HepG2 (cell line): Measurements from ENCODE around the gene TRIO. TPM values are rescaled to one million over a fixed set of nuclear protein-coding genes. Genes with fewer than 3 reads are reported as not detected.
A peak's percentile ranks its signal among the peaks of the same experiment; 100 is the strongest.

Experiments
- ATAC-seq: fragments of 200-7000 bp; cut with Tn5 transposase; 3 replicates; pipeline ENCODE4 v1.9.1; 2020; ENCODE audit warnings: mild to moderate bottlenecking, moderate library complexity
- BruUV-seq: library from RNA; stranded (reverse); fragments of 400-500 nt; replicated peaks from 2 replicates; lab custom pipeline; 2021; lab: Mats Ljungman, UMichigan
- CTCF ChIA-PET: fragments of 300-600 bp; formaldehyde crosslinking; extraction: SDS; loops from one replicate; lab custom pipeline; 2021; ENCODE audit warnings: low total read pairs, inconsistent platforms, low intra/inter-chr PET ratio; lab: Yijun Ruan, JAX
- POLR2A ChIA-PET: fragments of 350-600 bp; sonication (Branson Sonifier 250); formaldehyde crosslinking; loops from one replicate; lab custom pipeline; 2020; ENCODE audit warnings: antibody characterized with exemption, inconsistent platforms; lab: Yijun Ruan, JAX
- DNase-seq: peaks from one replicate; pipeline ENCODE4 v3.0.0-alpha.2; 2015; ENCODE audit warnings: low spot score
- FAIRE-seq: peaks from 3 replicates; lab custom pipeline; 2011; peaks lifted over from hg19 to GRCh38; lab: Jason Lieb, UNC
- H2AFZ ChIP-seq: one replicate; pipeline ENCODE4 v1.6.1; 2011; ENCODE audit warnings: low read length, inconsistent platforms
- H3K27ac ChIP-seq: fragments of 300-600 bp; 3 replicates; pipeline ENCODE4 v1.8.0; 2011; ENCODE audit warnings: mixed run types, mild to moderate bottlenecking, mixed read lengths, low read length, inconsistent platforms; ENCODE audit not compliant: insufficient read depth; ENCODE audit errors: extremely low read length
- H3K27me3 ChIP-seq, 2 experiments: fragments of 200-600 bp in 1 of 2; 2 replicates in 1 of 2; 3 replicates in 1 of 2; pipeline versions ENCODE4 v1.6.0 to v1.8.0; 2011; ENCODE audit warnings: low read length in 2 of 2, mild to moderate bottlenecking in 2 of 2, moderate library complexity in 2 of 2, inconsistent platforms in 1 of 2; ENCODE audit not compliant: insufficient read depth in 2 of 2, control insufficient read depth in 1 of 2
- H3K36me3 ChIP-seq, 2 experiments: fragments of 200-600 bp in 1 of 2; replicated peaks in 1 of 2; 2 replicates in 1 of 2; 3 replicates in 1 of 2; pipeline versions ENCODE4 v1.5.1 to v1.8.0; 2011; ENCODE audit warnings: low read length in 2 of 2, inconsistent platforms in 1 of 2; ENCODE audit not compliant: insufficient read depth in 2 of 2, control insufficient read depth in 1 of 2
- H3K4me1 ChIP-seq: 2 replicates; pipeline ENCODE4 v1.5.1; 2012; ENCODE audit warnings: low read length, inconsistent platforms; ENCODE audit not compliant: insufficient read depth
- H3K4me2 ChIP-seq: 2 replicates; pipeline ENCODE4 v1.6.0; 2011; ENCODE audit warnings: low read depth, low read length, inconsistent platforms
- H3K4me3 ChIP-seq, 3 experiments: fragments of 200-600 bp in 1 of 3; sonication (generic), shearing (Covaris generic) in 1 of 3; replicated peaks in 1 of 3; 2 replicates each; pipeline ENCODE4 v1.5.1; 2011 to 2016; ENCODE audit warnings: low read length in 3 of 3, inconsistent platforms in 2 of 3, low read depth in 2 of 3, mild to moderate bottlenecking in 2 of 3, control low read depth in 1 of 3, mixed read lengths in 1 of 3; ENCODE audit not compliant: insufficient read depth in 1 of 3
- H3K79me2 ChIP-seq: one replicate; pipeline ENCODE4 v1.6.1; 2011; ENCODE audit warnings: low read length, inconsistent platforms; ENCODE audit not compliant: insufficient read depth
- H3K9ac ChIP-seq: 2 replicates; pipeline ENCODE4 v1.6.0; 2011; ENCODE audit warnings: mild to moderate bottlenecking, low read depth, low read length, inconsistent platforms; ENCODE audit not compliant: insufficient read depth
- H3K9me3 ChIP-seq: 2 replicates; pipeline ENCODE4 v1.5.1; 2012; ENCODE audit warnings: mild to moderate bottlenecking, low read length
- H4K20me1 ChIP-seq: 2 replicates; pipeline ENCODE4 v1.6.0; 2011; ENCODE audit warnings: inconsistent platforms, mild to moderate bottlenecking, low read length, moderate library complexity; ENCODE audit not compliant: insufficient read depth
- HOXA7 ChIP-seq: sonication (generic); formaldehyde crosslinking; IDR thresholded peaks from 2 replicates; pipeline ENCODE4 v1.8.1; 2022; ENCODE audit warnings: mild to moderate bottlenecking, missing genetic modification reagents, moderate library complexity
- TFDP2 ChIP-seq: sonication (generic); formaldehyde crosslinking; IDR thresholded peaks from 2 replicates; pipeline ENCODE4 v1.4.0; 2020; ENCODE audit warnings: missing genetic modification reagents
- ZNF263 ChIP-seq: sonication (generic); formaldehyde crosslinking; IDR thresholded peaks from 2 replicates; pipeline ENCODE4 v1.4.0; 2020; ENCODE audit warnings: missing genetic modification reagents
- ZNF776 ChIP-seq: sonication (generic); formaldehyde crosslinking; IDR thresholded peaks from 2 replicates; pipeline ENCODE4 v1.4.0; 2020; ENCODE audit warnings: mild to moderate bottlenecking, missing genetic modification reagents
- WGBS: methylation state at CpG from one replicate; pipeline ENCODE4 v1.1.6; 2017; ENCODE audit warnings: low lambda C conversion rate; 5-methylcytosine and 5-hydroxymethylcytosine counted together
- in situ Hi-C: cut with HindIII; loops from 2 replicates; pipeline ENCODE4 v1.10.0; 2017; ENCODE audit warnings: low pct_unique_long_range_greater_than_20kb; ENCODE audit not compliant: extremely low pct_ligation_motif_present
- intact Hi-C: fragments of 100-400 bp; cut with micrococcal nuclease; formaldehyde crosslinking; loops from one replicate; pipeline ENCODE4 v1.10.0; 2022; ENCODE audit not compliant: unreplicated experiment
- polyA plus RNA-seq, 8 experiments: library from polyadenylated mRNA; depleted of rRNA in 3 of 8; stranded (reverse) in 7 of 8; unstranded in 1 of 8; fragments of >200 nt; fragmentation: Illumina TruSeq in 4 of 8; extraction: Trizol in 4 of 8; gene quantifications; 2 replicates each; pipeline versions ENCODE4 v1.2.1 to v1.2.3, GENCODE V29; 2011 to 2016; ENCODE audit warnings: low read depth in 4 of 8, missing spikeins in 1 of 8, mixed read lengths in 1 of 8; ENCODE audit not compliant: insufficient read depth in 1 of 8
- total RNA-seq, 5 experiments: library from RNA; depleted of rRNA; stranded (reverse); fragments of >200 nt; fragmentation: Illumina TruSeq; extraction: Trizol; gene quantifications; 2 replicates each; pipeline ENCODE4 v1.2.3, GENCODE V29; 2016; ENCODE audit warnings: low read depth in 1 of 5

TRIO gene
- total and polyA plus RNA-seq, 2 of the 13 experiments (the other 11 are each of a cell fraction or from before 2014, with no cell fraction given) = 45.2 to 45.9 TPM

- no peaks in the 10 kb centered on the region for H3K27me3 ChIP-seq
- H3K79me2 ChIP-seq = peaks cover 93% of the 10 kb centered on the region
- POLR2A ChIA-PET = interaction anchor here (0.6 kb wide), 1 partner anchor 13 kb away, joined by 3 read pairs; no protein-coding TSS in a partner anchor
- DNase-seq = no peak
- no peak for FAIRE-seq
- CTCF ChIA-PET = no interaction called here
- no peak overlapping the region for H2AFZ ChIP-seq
- 95% methylated on average over 12 of the region's 13 CpGs for WGBS
- BruUV-seq = no TSS peak
- H3K36me3 ChIP-seq = peaks cover 0 to 1% of the 10 kb centered on the region in 2 experiments; a peak in 1 of 5 replicates
- TF ChIP-seq HOXA7 (CRISPR knock-in tag) (no peak), TFDP2 (no peak)
- TF ChIP-seq, all 625 proteins: peak for 0
- ATAC-seq = no peak
- peaks cover 31% of the 10 kb centered on the region for H4K20me1 ChIP-seq
- no peak overlapping the region for H3K27ac ChIP-seq
- peaks cover 14% of the 10 kb centered on the region for H3K4me1 ChIP-seq
- no peak overlapping the region for H3K4me3 ChIP-seq
- intact Hi-C loops = no loop called here
- H3K9ac ChIP-seq = no peak overlapping the region
- H3K4me2 ChIP-seq = no peak overlapping the region
- no peaks in the 10 kb centered on the region for H3K9me3 ChIP-seq
- in situ Hi-C loops = no loop called here
Observed at GRCh38 chr5:14245132-14245925, 102.2 kb downstream of the TRIO start.

- H3K4me3 ChIP-seq = no peak overlapping the region
- 96% methylated on average over 9 of the region's 9 CpGs for WGBS
- H3K4me2 ChIP-seq = no peak overlapping the region
- DNase-seq (no peak), FAIRE-seq (no peak), ATAC-seq (peak; percentile 35)
- H2AFZ ChIP-seq = no peak overlapping the region
- no peak overlapping the region for H3K27ac ChIP-seq
- H3K27me3 ChIP-seq = no peaks in the 10 kb centered on the region
- intact Hi-C loops = no loop called here
- H3K36me3 ChIP-seq = peaks cover 0 to 1% of the 10 kb centered on the region in 2 experiments; a peak in 1 of 5 replicates
- H3K9me3 ChIP-seq = no peaks in the 10 kb centered on the region
- H3K9ac ChIP-seq = no peak overlapping the region
- POLR2A ChIA-PET = no interaction called here
- peaks cover 31% of the 10 kb centered on the region for H4K20me1 ChIP-seq
- no TSS peak for BruUV-seq
- peaks cover 95% of the 10 kb centered on the region for H3K79me2 ChIP-seq
- H3K4me1 ChIP-seq = peaks cover 21% of the 10 kb centered on the region
- in situ Hi-C loops = no loop called here
- CTCF ChIA-PET = no interaction called here
- TF ChIP-seq ZNF263 (CRISPR knock-in tag) = peak; percentile 77
- no peak for TF ChIP-seq ZNF776 (CRISPR knock-in tag)
Observed at GRCh38 chr5:14246350-14247053, 103.4 kb downstream of the TRIO start.
